ENCODE data around the gene CNPY1. TPM values are rescaled to one million over a fixed set of nuclear protein-coding genes. Genes with fewer than 3 reads are reported as not detected.

Gene CNPY1
- polyA plus RNA-seq, 1 donor from 2014 or later, result 0.36 TPM

DNA sequence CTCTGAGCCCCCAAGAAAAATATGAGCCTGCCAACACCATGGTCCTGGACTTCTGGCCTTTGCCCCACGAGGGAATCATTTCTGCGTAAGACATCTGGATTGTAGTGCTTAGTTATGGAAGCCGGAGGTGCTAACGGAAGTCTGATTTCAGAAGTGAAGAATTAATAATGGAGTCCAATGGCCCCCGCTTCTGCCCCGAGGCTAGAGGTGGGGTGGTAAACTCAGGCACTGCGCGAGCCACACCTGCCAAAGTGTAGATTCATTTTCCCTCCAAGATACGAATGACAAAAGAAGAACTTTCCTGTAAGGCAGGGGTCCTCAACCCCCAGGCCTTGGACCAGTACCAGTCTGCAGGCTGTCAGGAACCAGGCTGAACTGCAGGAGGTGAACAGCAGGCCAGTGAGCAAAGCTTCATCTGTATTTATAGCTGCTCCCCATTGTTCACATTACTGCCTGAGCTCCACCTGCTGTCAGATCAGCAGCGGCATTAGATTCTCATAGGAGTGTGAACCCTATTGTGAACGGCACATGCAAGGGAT lies 22.3 kb downstream of the CNPY1 start:
- Histone ChIP-seq H3K27me3 (ENCODE audit: insufficient read depth, low read depth, low read length) (no peaks in the 10 kb centered on the region), H3F3A (ENCODE audit: insufficient read depth, low read length, poor library complexity, severe bottlenecking) (no peaks in the 10 kb centered on the region), H3K36me3 (ENCODE audit: insufficient read depth, low read length) (no peaks in the 10 kb centered on the region), H3K79me2 (replicated peaks; ENCODE audit: insufficient read depth, low read length) (no peaks in the 10 kb centered on the region), H3K27ac (ENCODE audit: low read length) (no peak overlapping the region), H3K4me2 (ENCODE audit: low read length) (no peak overlapping the region), H3K9ac (ENCODE audit: low read length) (no peak overlapping the region), H2AFZ (ENCODE audit: low read depth, low read length) (no peak overlapping the region), H3K4me3 (ENCODE audit: low read length) (no peak overlapping the region), H4K20me1 (ENCODE audit: insufficient read depth) (no peaks in the 10 kb centered on the region), H3K9me3 (ENCODE audit: low read length) (no peaks in the 10 kb centered on the region), H3K9me2 (ENCODE audit: insufficient read depth, low read length) (no peaks in the 10 kb centered on the region)
- TF ChIP-seq RAD21 (conservative IDR thresholded peaks at IDR 0.05) (no peak), EP300 (conservative IDR thresholded peaks at IDR 0.05; ENCODE audit: poor library complexity, severe bottlenecking) (no peak), POLR2AphosphoS5 (IDR thresholded peaks at IDR 0.05) (no peak), SMC3 (conservative IDR thresholded peaks at IDR 0.05; ENCODE audit: poor library complexity) (no peak), TAF1 (IDR thresholded peaks at IDR 0.05; ENCODE audit: low read depth) (no peak), MXI1 (conservative IDR thresholded peaks at IDR 0.05; ENCODE audit: poor library complexity, severe bottlenecking) (no peak), EZH2 (IDR thresholded peaks at IDR 0.05; ENCODE audit: borderline replicate concordance, insufficient read depth, low read length, poor library complexity, severe bottlenecking) (no peak)
- TF ChIP-seq, protein P1, sequence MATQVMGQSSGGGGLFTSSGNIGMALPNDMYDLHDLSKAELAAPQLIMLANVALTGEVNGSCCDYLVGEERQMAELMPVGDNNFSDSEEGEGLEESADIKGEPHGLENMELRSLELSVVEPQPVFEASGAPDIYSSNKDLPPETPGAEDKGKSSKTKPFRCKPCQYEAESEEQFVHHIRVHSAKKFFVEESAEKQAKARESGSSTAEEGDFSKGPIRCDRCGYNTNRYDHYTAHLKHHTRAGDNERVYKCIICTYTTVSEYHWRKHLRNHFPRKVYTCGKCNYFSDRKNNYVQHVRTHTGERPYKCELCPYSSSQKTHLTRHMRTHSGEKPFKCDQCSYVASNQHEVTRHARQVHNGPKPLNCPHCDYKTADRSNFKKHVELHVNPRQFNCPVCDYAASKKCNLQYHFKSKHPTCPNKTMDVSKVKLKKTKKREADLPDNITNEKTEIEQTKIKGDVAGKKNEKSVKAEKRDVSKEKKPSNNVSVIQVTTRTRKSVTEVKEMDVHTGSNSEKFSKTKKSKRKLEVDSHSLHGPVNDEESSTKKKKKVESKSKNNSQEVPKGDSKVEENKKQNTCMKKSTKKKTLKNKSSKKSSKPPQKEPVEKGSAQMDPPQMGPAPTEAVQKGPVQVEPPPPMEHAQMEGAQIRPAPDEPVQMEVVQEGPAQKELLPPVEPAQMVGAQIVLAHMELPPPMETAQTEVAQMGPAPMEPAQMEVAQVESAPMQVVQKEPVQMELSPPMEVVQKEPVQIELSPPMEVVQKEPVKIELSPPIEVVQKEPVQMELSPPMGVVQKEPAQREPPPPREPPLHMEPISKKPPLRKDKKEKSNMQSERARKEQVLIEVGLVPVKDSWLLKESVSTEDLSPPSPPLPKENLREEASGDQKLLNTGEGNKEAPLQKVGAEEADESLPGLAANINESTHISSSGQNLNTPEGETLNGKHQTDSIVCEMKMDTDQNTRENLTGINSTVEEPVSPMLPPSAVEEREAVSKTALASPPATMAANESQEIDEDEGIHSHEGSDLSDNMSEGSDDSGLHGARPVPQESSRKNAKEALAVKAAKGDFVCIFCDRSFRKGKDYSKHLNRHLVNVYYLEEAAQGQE (IDR thresholded peaks at IDR 0.05; ENCODE audit: borderline replicate concordance), result no peak
- TF ChIP-seq, protein P2, sequence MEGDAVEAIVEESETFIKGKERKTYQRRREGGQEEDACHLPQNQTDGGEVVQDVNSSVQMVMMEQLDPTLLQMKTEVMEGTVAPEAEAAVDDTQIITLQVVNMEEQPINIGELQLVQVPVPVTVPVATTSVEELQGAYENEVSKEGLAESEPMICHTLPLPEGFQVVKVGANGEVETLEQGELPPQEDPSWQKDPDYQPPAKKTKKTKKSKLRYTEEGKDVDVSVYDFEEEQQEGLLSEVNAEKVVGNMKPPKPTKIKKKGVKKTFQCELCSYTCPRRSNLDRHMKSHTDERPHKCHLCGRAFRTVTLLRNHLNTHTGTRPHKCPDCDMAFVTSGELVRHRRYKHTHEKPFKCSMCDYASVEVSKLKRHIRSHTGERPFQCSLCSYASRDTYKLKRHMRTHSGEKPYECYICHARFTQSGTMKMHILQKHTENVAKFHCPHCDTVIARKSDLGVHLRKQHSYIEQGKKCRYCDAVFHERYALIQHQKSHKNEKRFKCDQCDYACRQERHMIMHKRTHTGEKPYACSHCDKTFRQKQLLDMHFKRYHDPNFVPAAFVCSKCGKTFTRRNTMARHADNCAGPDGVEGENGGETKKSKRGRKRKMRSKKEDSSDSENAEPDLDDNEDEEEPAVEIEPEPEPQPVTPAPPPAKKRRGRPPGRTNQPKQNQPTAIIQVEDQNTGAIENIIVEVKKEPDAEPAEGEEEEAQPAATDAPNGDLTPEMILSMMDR (IDR thresholded peaks at IDR 0.05; ENCODE audit: poor library complexity, severe bottlenecking), result no peak

DNA sequence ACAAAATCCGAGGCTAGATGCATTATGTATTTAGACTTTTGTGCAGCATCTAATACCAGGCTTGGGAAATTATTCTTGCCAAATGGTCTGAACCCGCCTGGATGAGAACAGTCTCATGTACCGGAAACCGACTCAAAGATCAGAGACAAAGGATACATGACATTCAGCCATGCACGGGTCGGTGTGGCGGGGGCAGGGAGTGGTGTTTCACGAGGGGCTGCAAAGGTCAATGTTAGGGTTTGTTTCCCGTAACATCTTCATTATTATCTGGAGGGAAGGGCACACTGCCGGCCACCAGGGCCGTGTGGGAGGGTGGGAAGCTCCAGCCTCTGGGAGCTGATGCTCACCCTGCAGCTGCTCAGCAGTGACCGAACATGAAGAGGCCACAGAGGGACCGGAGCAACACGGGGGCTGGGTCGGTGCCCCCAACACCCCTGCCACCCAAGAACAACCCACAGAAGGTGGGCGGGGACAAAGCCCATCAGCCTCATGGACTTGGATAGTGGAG lies 23.1 kb downstream of the CNPY1 start:
- no peak for TF ChIP-seq TAF1 (IDR thresholded peaks at IDR 0.05; ENCODE audit: low read depth)
- no peak for TF ChIP-seq POLR2AphosphoS5 (IDR thresholded peaks at IDR 0.05)
- no peak for TF ChIP-seq EP300 (conservative IDR thresholded peaks at IDR 0.05; ENCODE audit: poor library complexity, severe bottlenecking)
- no peak for TF ChIP-seq SMC3 (conservative IDR thresholded peaks at IDR 0.05; ENCODE audit: poor library complexity)
- TF ChIP-seq EZH2 (IDR thresholded peaks at IDR 0.05; ENCODE audit: borderline replicate concordance, insufficient read depth, low read length, poor library complexity, severe bottlenecking), result no peak
- no peak for TF ChIP-seq MXI1 (conservative IDR thresholded peaks at IDR 0.05; ENCODE audit: poor library complexity, severe bottlenecking)
- TF ChIP-seq, protein P1 (IDR thresholded peaks at IDR 0.05; ENCODE audit: borderline replicate concordance), result no peak
- TF ChIP-seq, protein P2 (IDR thresholded peaks at IDR 0.05; ENCODE audit: poor library complexity, severe bottlenecking), result no peak
- TF ChIP-seq RAD21 (conservative IDR thresholded peaks at IDR 0.05), result no peak

More for the DNA sequence above, 23.1 kb downstream of the CNPY1 start:
- Histone ChIP-seq H3K4me2 (ENCODE audit: low read length) (no peak overlapping the region), H3F3A (ENCODE audit: insufficient read depth, low read length, poor library complexity, severe bottlenecking) (no peaks in the 10 kb centered on the region), H2AFZ (ENCODE audit: low read depth, low read length) (no peak overlapping the region), H3K9me2 (ENCODE audit: insufficient read depth, low read length) (no peaks in the 10 kb centered on the region), H4K20me1 (ENCODE audit: insufficient read depth) (no peaks in the 10 kb centered on the region), H3K27me3 (ENCODE audit: insufficient read depth, low read depth, low read length) (no peaks in the 10 kb centered on the region), H3K79me2 (replicated peaks; ENCODE audit: insufficient read depth, low read length) (no peaks in the 10 kb centered on the region), H3K9me3 (ENCODE audit: low read length) (no peaks in the 10 kb centered on the region), H3K36me3 (ENCODE audit: insufficient read depth, low read length) (no peaks in the 10 kb centered on the region), H3K27ac (ENCODE audit: low read length) (no peak overlapping the region), H3K9ac (ENCODE audit: low read length) (no peak overlapping the region), H3K4me3 (ENCODE audit: low read length) (no peak overlapping the region)
